Fibroblast of upper back skin (primary cell): ENCODE data around the gene ASXL3.
A peak's percentile ranks its signal among the peaks of the same experiment; 100 is the strongest.

Experiments
- DNase-seq: peaks from one replicate; pipeline ENCODE4 v3.0.0-alpha.2; 2013

ASXL3 gene

DNA sequence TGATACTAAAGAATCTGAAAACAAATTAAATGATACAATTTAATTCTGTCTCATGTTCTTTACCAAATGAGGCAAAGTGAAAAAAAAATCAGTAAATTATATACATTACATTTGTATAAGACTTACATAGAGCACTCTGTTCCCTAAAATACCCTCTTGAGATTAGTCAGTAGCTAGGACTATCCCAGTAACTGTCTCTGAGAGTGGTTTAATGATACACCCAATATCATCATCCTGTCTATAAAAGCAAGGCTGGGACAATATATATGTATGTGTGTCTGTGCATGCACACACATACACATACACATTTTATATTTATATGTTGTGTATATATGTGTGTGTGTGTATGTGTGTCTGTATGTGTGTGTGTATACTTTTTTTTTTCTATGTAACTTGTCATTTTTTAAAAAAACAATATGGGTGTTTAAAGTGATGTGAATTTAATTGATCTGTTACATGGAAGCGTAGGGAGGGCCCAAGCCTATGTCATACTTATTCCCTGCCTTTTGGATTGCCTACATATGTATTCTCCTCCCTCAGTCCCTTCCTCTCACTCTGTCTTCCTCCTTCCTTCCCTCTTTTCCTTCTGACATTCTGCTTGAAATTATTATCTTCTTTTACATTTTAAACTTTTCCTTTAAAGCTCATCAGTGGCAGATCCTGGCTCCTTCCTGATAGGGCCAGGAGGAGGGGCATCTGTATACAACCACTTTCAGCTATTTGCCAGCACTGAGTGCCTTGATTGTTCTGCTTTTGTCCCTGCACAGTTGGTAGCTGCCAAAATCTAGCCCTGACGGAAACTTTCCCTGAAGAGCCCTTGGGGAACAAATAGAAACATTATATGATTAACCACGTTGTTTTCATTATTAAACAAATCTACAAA is 6.8 kb downstream of the ASXL3 start:
- DNase-seq = no peak

DNA sequence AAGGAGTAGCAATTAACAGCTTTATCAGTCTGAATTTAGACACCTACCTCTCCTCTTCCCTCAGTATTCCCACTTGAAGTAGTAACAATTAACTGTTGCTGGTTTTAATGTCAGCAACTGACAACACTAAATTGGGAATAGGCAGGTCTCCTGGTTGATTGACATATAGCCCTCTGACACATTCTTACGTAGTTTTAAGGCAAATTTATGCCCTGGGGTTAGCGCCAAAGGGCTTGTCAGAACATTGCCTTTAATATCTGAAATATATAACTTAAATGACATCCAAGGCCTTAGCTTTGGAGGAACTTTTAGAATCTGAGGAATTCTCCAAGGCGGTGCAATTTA is 7.4 kb downstream of the ASXL3 start:
- DNase-seq = no peak

DNA sequence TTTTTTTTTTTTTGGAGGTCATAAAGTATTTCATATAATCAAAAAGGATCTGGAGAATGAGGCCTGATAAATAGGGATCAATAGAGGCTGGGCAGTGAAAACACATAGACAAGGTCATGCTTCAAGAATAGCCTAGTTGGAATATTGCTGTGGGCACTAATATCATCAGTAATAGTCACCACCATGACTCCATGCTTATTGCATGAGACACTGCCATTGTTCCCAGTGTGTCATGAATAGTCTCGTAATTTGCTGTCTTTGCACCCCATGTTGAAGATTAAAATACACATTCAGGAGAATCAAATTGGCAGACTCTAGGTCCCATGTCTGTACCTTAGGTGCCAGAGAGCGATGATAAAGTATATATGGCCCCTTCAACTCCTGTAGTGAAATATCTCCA is 10.3 kb downstream of the ASXL3 start:
- DNase-seq = no peak

DNA sequence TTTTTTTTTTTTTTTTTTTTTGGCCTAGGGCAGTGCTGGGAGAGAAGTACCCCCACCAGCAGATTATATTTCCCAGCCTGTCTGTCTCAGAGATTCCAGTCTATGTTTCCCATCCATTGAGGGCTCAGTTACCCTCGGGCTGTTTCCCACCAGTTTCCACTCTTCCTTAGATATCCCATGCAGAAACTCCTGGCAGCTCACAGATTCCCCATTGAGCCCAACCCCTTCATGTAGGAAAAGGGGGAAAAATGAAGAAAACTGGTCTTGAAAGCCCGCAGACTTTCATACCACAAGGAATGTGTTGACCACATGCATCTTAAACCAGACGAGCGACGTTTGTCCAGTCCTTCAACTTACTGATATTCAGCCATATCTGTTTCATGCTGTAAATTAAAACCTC is 15.2 kb downstream of the ASXL3 start:
- no peak for DNase-seq

DNA sequence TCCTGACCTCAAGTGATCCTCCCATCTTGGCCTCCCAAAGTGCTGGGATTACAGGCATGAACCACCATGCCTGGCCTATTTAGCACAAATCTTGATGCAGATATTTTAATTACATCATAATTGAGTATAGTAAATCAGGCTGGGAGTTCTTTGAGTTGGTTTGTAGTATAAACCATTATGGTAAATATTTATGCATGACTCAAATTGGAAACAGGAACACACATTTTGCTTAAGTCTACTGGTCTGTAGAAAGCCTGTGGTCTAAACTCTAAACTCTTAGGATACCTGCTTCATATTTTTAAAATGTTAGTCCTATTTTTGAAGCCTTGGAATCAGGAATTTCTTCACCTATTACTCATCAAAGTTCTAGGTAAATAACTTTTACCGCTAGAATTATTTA is 16.8 kb downstream of the ASXL3 start:
- no peak for DNase-seq

DNA sequence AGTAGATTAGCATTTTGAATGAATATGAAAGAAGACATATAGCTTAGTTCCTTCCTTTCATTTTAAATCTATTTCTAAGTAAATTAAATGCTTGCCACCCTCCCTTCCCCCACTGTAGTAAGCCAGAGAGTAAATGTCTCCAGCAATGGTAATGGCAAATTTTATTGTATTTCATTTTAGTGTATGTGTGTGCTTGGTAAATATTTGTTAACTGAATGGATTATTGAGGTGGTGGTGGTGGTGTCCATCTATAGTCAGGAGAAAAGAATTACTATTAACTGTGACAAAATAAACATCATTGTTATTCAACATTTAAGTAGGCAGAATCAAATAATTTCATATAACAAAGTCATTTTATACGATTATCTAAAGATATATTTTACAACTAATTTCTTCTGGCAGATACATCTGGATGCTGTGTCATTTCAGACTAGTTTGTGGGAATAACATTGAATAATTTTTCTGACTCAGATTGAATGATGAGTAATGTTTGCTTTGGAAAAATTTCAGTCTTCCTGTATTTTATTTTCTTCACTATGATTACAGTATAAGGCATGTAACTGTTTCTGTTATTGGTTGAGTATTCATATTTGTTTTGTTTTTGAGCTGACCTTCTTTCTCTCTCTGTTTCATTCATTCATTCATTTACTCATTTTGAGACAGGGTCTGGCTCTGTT is 18.3 kb downstream of the ASXL3 start:
- peak; percentile 69 for DNase-seq

DNA sequence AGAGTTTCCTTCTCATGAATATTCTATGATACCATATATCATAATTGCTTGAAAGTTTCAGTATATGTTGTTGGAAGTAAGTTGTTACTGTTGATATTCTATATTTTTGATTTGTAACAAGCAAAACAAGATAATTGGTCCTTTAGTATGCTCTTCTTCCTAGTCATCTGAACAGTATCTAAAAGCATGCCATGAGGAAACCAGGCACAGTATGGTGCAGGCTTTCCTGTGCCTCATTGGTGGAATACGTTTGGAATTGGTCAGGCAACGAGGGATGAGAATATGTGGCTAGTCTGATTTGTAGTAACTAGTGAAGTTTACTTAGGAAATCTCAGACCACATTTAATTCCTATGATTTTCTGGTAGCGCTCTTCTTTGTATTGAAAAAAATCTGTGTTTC is 22.8 kb downstream of the ASXL3 start:
- no peak for DNase-seq

DNA sequence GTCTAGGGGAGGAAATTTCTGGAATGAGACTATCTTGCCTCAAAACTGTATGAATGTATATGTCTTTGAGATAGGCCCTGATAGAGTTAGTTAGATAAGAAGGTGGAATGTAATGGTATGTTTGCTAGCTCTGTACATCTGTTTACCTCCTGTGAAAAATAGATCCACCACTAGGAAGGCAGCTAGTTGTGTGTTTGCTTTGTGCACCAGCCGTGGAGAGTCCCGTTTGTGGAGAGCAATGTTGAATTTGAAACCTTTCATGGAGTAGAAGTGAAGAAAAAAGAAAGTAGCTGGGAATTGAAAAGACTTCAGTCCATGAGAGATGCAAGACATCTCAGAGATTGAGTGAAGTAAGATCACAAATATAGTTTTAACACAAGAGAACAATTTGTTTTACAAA is 25.4 kb downstream of the ASXL3 start:
- DNase-seq = no peak

DNA sequence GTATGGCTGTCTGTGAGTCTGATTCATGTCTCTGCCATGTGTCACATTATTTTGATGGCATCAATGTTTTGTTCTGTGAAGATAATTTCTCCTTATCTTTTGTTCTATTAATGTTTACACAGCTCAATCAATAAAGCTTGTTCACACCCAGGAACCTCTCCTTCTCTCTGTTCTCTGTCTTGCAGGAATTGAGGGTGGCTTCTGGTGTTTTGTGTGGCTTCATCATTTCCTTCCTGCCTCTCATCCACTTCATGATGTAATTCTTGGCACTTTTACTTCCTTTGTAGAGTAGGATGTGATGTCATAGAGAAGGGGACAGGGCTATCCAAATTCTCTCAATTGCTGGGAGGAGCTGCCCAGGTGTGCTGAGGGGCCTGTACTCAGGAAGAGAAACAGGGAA is 27.2 kb downstream of the ASXL3 start:
- no peak for DNase-seq

DNA sequence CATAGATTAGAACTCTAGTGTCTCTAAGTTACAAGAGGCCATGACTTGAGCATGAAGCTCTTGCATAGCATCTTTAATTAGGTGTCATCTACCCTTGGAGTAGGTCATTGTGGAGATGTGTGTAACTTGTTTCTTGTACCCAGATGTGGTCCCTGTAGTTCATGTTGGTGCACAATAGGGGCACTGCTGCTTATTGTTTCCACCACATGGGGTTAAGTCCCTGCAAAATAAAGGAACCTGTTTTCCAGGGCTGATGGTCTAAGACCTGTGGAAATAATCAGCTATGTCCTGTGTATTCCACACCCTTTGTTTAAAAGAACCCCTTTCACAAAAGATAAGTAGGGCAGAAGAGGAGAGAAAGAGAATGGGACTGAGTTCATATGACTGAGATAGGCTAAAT is 28.6 kb downstream of the ASXL3 start:
- DNase-seq = no peak

DNA sequence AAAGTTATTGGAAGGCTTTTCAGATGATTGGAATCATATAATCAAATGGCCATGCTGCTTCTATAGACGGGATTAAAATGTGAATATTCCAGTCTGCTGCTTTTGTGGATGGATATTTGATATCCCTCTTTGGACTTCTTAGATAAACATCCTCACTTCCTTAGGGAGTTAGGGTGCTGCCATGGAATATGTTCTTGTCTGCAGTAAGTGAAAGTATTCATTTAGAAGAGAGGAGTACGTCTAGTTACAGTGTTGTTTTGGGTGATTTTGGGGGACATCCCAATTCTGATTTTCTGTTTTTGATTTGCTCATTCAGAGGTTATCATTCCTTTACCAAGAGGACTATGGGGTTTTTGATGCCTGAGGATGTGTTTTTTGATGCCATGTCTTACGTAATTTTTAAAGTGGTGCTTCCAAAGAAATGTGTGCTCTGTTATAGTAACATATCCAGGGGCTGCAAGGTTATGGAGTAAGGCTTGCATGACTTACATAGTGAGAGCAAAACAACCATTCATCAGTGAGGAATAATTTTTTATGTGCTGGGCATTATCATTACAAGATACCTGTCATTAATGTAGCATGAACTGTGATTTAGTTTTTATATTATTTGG is 33.6 kb downstream of the ASXL3 start:
- no peak for DNase-seq

DNA sequence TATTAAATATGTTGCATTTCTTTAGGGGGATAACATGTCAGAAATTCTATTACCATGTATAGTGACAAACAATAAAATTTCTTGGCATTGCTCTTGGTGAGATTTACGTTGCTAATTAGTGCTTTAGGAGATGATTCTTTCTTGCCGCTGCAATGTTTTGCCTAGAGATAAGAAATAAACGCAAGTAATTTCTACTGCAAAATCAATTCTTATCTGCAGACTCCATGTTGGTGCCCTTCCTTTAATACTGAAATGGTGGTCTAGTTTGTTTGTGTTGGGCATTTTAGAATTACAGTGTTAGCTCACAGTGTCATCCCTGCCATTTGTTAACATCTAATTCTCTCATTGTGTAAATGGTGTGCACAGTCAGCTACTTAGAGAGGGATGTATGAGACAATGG is 34.6 kb downstream of the ASXL3 start:
- DNase-seq = no peak

DNA sequence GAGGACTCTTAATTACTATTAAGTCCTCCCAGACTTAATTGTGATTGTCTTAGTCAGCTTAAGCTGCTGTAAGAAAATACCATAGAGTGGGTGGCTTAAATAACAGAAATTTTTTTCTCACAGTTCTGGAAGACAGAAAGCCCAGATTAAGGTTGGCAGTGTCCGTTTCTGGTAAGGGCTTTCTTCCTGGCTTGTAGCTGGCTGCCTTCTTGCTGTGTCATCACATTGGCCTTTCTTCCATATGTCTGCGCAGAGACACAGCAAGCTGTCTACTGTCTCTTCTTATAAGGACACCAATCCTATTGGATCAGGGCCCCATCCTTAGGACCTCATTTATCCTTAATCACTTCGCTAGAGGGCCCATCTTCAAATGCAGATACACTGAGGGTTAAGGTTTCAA is 38.5 kb downstream of the ASXL3 start:
- DNase-seq = no peak

DNA sequence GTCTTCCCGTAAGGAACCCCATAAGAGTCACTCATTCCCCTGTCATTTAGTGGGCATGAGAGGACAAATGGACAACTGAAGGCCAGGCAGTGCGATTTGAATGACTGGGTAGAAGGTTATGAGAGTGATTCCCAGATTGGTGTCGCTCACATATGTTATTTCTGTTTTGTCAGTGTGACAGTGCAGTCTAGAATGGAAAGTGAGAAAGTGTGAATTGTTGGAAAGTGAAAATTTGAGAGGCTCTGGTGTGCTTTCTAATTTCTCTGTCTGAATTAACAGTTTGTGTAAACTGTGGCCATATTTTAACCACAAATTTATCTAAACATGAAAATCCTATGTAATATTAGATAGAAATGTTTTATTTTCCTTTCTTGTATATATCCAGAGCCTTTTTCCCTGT is 49.1 kb downstream of the ASXL3 start:
- no peak for DNase-seq

DNA sequence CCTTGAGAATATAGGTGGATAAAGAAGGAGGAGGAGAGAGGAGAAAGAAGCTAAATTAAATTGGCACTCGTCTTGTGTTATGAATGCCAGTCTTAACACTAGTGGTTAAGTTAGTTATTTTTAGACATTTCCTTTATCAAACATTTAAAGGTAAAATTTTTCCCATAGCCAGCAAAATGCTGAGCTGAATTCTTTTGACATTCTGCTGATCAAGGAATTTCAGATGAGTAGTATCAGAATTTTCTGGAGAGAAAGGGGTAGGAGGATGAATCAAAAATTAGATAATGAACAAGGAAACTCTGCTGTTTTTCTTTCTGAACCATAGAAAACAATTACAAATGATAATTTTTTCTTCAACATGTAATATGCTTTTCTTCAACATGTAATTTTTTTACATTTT is 52.5 kb downstream of the ASXL3 start:
- no peak for DNase-seq

DNA sequence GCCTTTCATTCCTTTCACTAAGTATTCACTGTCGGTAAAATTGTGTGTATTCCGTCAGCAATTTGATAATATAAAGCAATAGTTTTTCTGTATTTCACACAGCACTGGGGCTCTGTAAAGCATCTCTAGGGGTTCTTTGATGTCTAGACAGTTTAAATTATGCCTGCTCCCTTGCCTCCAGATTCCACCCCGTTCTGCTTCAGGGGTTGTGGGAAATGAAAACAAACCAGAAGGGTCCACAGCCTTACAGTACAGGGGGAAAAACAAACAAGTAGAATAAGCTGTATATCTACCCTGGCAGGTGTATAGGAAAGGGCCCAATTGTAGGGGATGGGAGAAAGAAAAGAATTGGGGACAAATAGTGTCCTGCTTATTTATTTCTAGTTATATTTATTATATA is 63.1 kb downstream of the ASXL3 start:
- DNase-seq = no peak

DNA sequence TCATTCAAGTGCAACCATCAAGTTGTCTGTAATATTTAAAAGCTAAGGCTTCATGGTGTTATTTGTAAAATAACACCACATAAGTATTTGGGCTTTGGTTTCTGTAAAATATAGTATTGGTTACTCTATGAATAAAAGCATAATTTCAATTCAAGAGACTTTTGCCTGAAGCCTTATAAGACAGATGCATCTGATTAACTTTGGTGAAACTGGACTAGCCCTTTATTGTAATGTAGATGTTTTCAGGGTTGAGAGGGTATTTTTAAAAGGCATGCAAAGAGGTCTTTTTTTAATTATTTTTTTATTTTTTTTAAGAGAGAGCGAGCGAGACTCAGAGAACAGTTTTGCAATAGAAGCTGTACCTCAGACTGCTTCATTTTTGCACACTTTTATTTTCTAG is 66.5 kb downstream of the ASXL3 start:
- DNase-seq = no peak

DNA sequence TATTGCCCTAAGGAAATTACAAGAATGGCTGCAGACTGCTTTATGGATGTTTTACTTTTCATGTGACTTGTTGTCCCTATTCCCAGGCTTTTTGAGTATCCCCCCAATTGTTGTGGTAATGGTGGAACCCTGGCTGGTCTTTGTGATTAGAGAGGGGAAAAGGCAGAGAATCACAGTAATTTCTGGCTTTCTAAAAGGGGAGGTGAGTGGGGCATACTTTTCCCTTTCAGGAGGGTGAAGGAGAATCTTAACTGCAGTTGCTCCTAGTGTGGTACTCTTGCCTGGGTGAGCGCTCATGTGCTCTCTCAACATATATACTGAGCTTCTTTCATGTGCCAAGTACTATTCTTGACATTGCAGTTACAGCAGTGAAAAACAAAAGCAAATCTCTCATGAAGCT is 69.3 kb downstream of the ASXL3 start:
- DNase-seq = no peak

DNA sequence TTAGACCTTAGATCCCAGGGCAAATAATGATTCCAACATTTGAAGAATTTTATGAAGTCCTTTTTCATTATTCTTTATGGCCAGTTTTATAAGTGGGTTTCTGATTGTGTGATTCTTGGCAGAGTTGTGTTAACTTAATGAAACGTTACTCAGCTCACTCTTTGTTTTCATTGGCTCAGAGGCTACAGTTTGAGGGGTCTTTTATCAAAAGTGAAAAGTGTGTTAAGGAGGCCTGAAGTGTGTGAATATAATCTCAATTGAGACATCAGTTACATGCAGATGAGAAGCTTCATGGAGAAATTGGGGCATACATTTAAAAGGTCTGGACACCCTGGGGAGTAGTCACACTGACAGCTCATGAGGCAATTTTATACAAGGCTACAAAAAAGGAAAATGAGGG is 74.6 kb downstream of the ASXL3 start:
- DNase-seq = no peak

DNA sequence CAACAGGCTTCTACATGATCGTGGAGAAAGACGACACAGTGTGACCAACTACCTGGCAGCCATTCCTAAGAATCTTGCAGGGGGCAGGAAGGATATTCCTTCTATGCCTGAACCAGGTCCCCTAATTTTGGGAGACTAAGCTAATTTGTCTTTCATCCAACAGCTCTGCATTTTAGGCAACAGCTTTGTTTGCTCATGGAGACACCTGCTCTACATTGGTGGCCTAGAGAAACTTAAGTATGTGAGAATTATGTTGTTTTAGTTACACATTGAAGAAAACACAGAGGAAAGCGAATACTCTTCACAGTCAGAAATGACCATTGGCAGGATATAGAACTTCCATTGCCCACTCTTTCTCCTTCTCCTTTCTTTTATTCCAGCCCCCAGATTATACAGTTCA is 75.2 kb downstream of the ASXL3 start:
- no peak for DNase-seq

DNA sequence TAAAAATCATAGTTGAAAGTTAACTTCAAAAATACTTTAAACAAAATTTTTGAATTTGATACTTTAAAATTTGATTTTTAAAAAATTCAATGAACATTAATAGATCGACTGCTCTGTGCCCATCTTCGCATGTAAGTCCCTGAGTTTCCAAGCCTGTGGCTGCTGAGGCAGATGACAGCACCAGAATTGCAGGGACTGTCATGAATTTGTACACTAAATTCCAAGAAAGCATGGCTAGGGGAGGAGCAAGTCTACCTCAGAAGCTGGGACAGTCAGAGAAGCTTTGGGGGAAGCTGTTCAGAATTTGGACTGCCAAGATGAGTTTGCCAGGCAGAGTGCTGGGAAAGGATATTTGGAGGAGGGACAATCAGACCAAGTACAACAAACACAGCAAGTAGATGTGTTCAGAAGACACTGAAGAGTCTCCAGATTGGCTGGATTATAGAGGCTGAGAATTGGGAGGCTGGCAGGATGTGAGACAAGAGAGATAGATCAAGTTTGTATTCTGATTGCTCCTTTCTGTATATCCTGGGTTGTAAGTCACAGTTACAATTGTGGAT is 79.0 kb downstream of the ASXL3 start:
- no peak for DNase-seq

DNA sequence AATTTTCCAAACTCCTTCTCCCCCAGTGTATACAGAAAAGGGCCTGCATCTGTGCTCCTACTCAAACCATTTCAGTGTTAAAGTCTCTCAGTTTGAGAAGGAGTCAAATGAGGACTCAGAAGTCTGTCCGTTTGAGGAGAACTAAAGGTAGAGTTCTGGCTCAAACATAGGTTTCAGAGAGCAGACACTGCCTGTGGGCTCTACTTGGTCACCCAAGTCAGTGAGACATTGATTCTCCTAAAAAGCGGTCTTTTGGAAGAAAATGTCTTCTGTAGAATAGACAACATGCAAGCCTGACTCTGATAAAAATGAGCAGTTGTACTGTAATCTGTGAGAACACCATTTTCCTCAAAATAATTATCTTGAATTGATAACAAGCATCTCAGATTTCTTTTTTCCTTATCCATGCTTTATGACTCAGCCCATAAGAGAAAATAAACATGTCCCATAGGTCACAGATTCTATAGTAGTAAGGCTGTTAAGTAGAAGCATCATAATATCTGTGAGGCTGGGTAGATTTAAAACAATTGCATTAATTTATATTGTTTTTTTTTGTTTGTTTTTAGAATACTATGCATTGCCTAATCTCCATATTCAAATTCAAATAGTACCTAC is 82.8 kb downstream of the ASXL3 start:
- no peak for DNase-seq

DNA sequence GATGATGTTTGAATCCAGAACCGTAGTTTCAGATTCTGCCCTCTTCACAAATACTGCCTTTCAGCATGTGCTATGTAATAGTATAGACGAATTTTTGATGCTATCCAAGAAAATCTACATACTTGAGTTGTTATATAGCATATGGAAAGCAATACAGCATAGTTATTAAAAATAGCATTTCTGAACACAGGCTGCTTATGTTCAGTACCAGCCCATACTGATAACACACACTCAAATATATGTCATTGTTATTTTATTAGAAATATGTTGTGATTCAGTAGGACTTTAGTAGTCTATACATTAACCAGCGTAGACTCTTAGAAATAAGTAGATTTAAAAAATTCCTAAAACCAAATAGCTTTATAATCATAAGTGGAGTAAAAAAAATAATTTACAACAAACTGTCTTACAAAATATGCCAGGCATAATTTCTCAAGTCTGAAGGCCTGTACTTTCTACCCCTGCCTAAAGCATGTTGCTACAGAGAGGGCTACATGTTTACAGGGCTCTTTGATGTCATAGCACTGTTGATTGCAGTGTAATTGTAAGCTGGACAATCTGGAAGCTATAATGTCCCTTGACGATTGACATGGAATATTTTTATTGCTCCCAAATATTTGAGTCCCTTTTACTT is 86.3 kb downstream of the ASXL3 start:
- DNase-seq = no peak
